A549 (cell line): ENCODE results near the gene IPO4. TPM values are rescaled to one million over a fixed set of nuclear protein-coding genes. Genes with fewer than 3 reads are reported as not detected.

Source experiments
- ATAC-seq, 2 experiments: fragments of 200-7000 bp in 1 of 2; fragments of >200 bp in 1 of 2; cut with Nextera tagmentation in 1 of 2; cut with Tn5 transposase in 1 of 2; 3 replicates each; pipeline versions ENCODE4 v1.8.0 to v1.9.1; 2018 to 2020; ENCODE audit warnings: mild to moderate bottlenecking in 1 of 2, moderate library complexity in 1 of 2
- CTCF ChIA-PET: fragments of 300-600 bp; sonication (Branson Sonifier 250); formaldehyde crosslinking; extraction: SDS; loops from one replicate; lab custom pipeline; 2021; ENCODE audit warnings: antibody characterized with exemption, inconsistent platforms; lab: Yijun Ruan, JAX
- POLR2A ChIA-PET: fragments of 350-600 bp; formaldehyde crosslinking; extraction: SDS; loops from one replicate; lab custom pipeline; 2021; ENCODE audit warnings: antibody characterized with exemption, inconsistent platforms; lab: Yijun Ruan, JAX
- DNase-seq, 2 experiments: peaks; one replicate each; pipeline versions ENCODE4 v3.0.0 to v3.0.0-alpha.2; 2011 to 2016; ENCODE audit warnings: low read depth in 1 of 2, low spot score in 1 of 2
- FAIRE-seq: peaks from 2 replicates; lab custom pipeline; 2011; peaks lifted over from hg19 to GRCh38; lab: Jason Lieb, UNC
- H3K27ac ChIP-seq, 2 experiments: fragments of >200 bp; sonication (Bioruptor Twin); formaldehyde crosslinking; 3 replicates each; pipeline ENCODE4 v1.5.1; 2016 to 2017
- H3K4me1 ChIP-seq: fragments of >200 bp; sonication (Bioruptor Twin); formaldehyde crosslinking; 3 replicates; pipeline ENCODE4 v1.6.1; 2016
- H3K4me2 ChIP-seq: fragments of >200 bp; sonication (Bioruptor Twin); formaldehyde crosslinking; 3 replicates; pipeline ENCODE4 v1.6.1; 2016
- H3K4me3 ChIP-seq: fragments of >200 bp; sonication (Bioruptor Twin); formaldehyde crosslinking; 3 replicates; pipeline ENCODE4 v1.5.1; 2016
- H3K9me3 ChIP-seq: fragments of >200 bp; sonication (Bioruptor Twin); formaldehyde crosslinking; 3 replicates; pipeline ENCODE4 v1.6.1; 2016
- BCL3 ChIP-seq: fragments of >200 bp; sonication (Bioruptor Twin); formaldehyde crosslinking; IDR thresholded peaks from 3 replicates; pipeline ENCODE4 v1.6.1; 2016
- CBX8 ChIP-seq: fragments of 200-600 bp; sonication (generic); IDR thresholded peaks from 2 replicates; pipeline ENCODE4 v1.6.1; 2016
- CEBPB ChIP-seq, 2 experiments: fragments of >200 bp in 1 of 2; sonication (Bioruptor Twin) in 1 of 2; formaldehyde crosslinking in 1 of 2; IDR thresholded peaks; 2 replicates each; pipeline ENCODE4 v1.6.1; 2012 to 2016
- CHD4 ChIP-seq: fragments of 200-600 bp; sonication (generic); IDR thresholded peaks from 2 replicates; pipeline ENCODE4 v1.6.1; 2016; ENCODE audit warnings: antibody characterized with exemption, mild to moderate bottlenecking, borderline replicate concordance
- EHMT2 ChIP-seq: fragments of 200-600 bp; sonication (generic); IDR thresholded peaks from 2 replicates; pipeline ENCODE4 v1.6.1; 2016; ENCODE audit warnings: antibody characterized with exemption, low read depth, mild to moderate bottlenecking, moderate library complexity
- ELK1 ChIP-seq: fragments of 150-350 bp; IDR thresholded peaks from 2 replicates; pipeline ENCODE4 v1.6.1; 2014; ENCODE audit warnings: low read depth, mild to moderate bottlenecking, low read length
- ESRRA ChIP-seq: fragments of 150-350 bp; IDR thresholded peaks from 2 replicates; pipeline ENCODE4 v1.6.1; 2014; ENCODE audit warnings: mild to moderate bottlenecking, low read length, borderline replicate concordance
- FOSB ChIP-seq: fragments of 250-450 bp; sonication (Bioruptor Pico); IDR thresholded peaks from 2 replicates; pipeline ENCODE4 v1.5.0; 2020; ENCODE audit warnings: mild to moderate bottlenecking, moderate library complexity
- FOXS1 ChIP-seq: fragments of 250-450 bp; sonication (Bioruptor Pico); IDR thresholded peaks from 2 replicates; pipeline ENCODE4 v1.5.0; 2020; ENCODE audit warnings: mild to moderate bottlenecking, moderate library complexity
- GATA3 ChIP-seq: IDR thresholded peaks from 2 replicates; pipeline ENCODE4 v1.6.1; 2012; ENCODE audit warnings: borderline replicate concordance
- HDAC2 ChIP-seq: fragments of 200-600 bp; sonication (generic); IDR thresholded peaks from 2 replicates; pipeline ENCODE4 v1.6.1; 2016
- HES2 ChIP-seq: fragments of >200 bp; sonication (Bioruptor Twin); formaldehyde crosslinking; IDR thresholded peaks from 2 replicates; pipeline ENCODE4 v1.6.1; 2016
- HEYL ChIP-seq: fragments of 250-450 bp; sonication (Bioruptor Pico); IDR thresholded peaks from 2 replicates; pipeline ENCODE4 v1.8.0; 2021; ENCODE audit warnings: mild to moderate bottlenecking, moderate library complexity
- HOXB13 ChIP-seq: fragments of 250-450 bp; sonication (Bioruptor Pico); IDR thresholded peaks from 2 replicates; pipeline ENCODE4 v1.5.0; 2020; ENCODE audit warnings: low read depth, mild to moderate bottlenecking, moderate library complexity
- HOXB5 ChIP-seq: fragments of 250-450 bp; sonication (Bioruptor Pico); IDR thresholded peaks from 2 replicates; pipeline ENCODE4 v1.5.0; 2020; ENCODE audit warnings: mild to moderate bottlenecking, moderate library complexity
- JUNB ChIP-seq: fragments of >200 bp; sonication (Bioruptor Twin); formaldehyde crosslinking; IDR thresholded peaks from 2 replicates; pipeline ENCODE4 v1.6.1; 2016
- KDM1A ChIP-seq: fragments of 200-600 bp; sonication (generic); IDR thresholded peaks from 2 replicates; pipeline ENCODE4 v1.6.1; 2016; ENCODE audit warnings: low read depth, mild to moderate bottlenecking
- KDM5A ChIP-seq: fragments of 200-600 bp; sonication (generic); IDR thresholded peaks from 2 replicates; pipeline ENCODE4 v1.6.1; 2016; ENCODE audit warnings: antibody characterized with exemption, mild to moderate bottlenecking
- MAZ ChIP-seq: fragments of 150-350 bp; IDR thresholded peaks from 2 replicates; pipeline ENCODE4 v1.6.1; 2014; ENCODE audit warnings: antibody characterized with exemption, low read depth, low read length, borderline replicate concordance
- NFE2L2 ChIP-seq: fragments of 150-350 bp; conservative IDR thresholded peaks from 2 replicates; pipeline ENCODE4 v1.6.1; 2014; ENCODE audit warnings: low read length
- NPAS2 ChIP-seq: fragments of 250-450 bp; sonication (Bioruptor Pico); IDR thresholded peaks from 2 replicates; pipeline ENCODE4 v1.8.0; 2022; ENCODE audit warnings: mild to moderate bottlenecking, moderate library complexity, borderline replicate concordance
- PHF8 ChIP-seq: fragments of 200-600 bp; sonication (generic); IDR thresholded peaks from 2 replicates; pipeline ENCODE4 v1.6.1; 2016; ENCODE audit warnings: low read depth, mild to moderate bottlenecking, antibody characterized with exemption, moderate library complexity, borderline replicate concordance
- POLR2A ChIP-seq: IDR thresholded peaks from 2 replicates; pipeline ENCODE4 v1.6.1; 2012; ENCODE audit warnings: mild to moderate bottlenecking, low read length
- POLR2AphosphoS2 ChIP-seq: conservative IDR thresholded peaks from 2 replicates; pipeline ENCODE4 v1.6.1; 2012; ENCODE audit warnings: low read length, improper control_type of control experiment, inconsistent platforms
- RAD21 ChIP-seq, 2 experiments: fragments of >200 bp in 1 of 2; sonication (Bioruptor Twin) in 1 of 2; formaldehyde crosslinking in 1 of 2; IDR thresholded peaks in 1 of 2; conservative IDR thresholded peaks in 1 of 2; 2 replicates in 1 of 2; 3 replicates in 1 of 2; pipeline ENCODE4 v1.6.1; 2012 to 2018; ENCODE audit warnings: inconsistent platforms in 1 of 2
- RCOR1 ChIP-seq: fragments of 150-350 bp; IDR thresholded peaks from 2 replicates; pipeline ENCODE4 v1.6.1; 2014; ENCODE audit warnings: antibody characterized with exemption, low read length, low read depth
- RNF2 ChIP-seq: fragments of 200-600 bp; sonication (generic); IDR thresholded peaks from 2 replicates; pipeline ENCODE4 v1.6.1; 2016; ENCODE audit warnings: low read depth, mild to moderate bottlenecking, antibody characterized with exemption, moderate library complexity, borderline replicate concordance
- SMC3 ChIP-seq: fragments of >200 bp; sonication (Bioruptor Twin); formaldehyde crosslinking; IDR thresholded peaks from 3 replicates; pipeline ENCODE4 v1.6.1; 2018; ENCODE audit warnings: inconsistent platforms
- ZC3H11A ChIP-seq: fragments of 450-650 bp; IDR thresholded peaks from 2 replicates; pipeline ENCODE4 v1.6.1; 2014; ENCODE audit warnings: antibody characterized with exemption, mild to moderate bottlenecking
- ZFP36 ChIP-seq: fragments of 450-650 bp; IDR thresholded peaks from 2 replicates; pipeline ENCODE4 v1.6.1; 2014; ENCODE audit warnings: borderline replicate concordance; ENCODE audit not compliant: partially characterized antibody
- ZNF302 ChIP-seq: fragments of 250-450 bp; sonication (Bioruptor Pico); IDR thresholded peaks from 2 replicates; pipeline ENCODE4 v1.9.0; 2021; ENCODE audit warnings: inconsistent platforms, mild to moderate bottlenecking, moderate library complexity
- ZSCAN20 ChIP-seq: fragments of 250-450 bp; sonication (Bioruptor Pico); IDR thresholded peaks from 2 replicates; pipeline ENCODE4 v1.8.0; 2022; ENCODE audit warnings: mild to moderate bottlenecking, moderate library complexity
- WGBS: methylation state at CpG from one replicate; pipeline ENCODE4 v1.1.6; 2017; ENCODE audit errors: missing lambda C conversion rate; 5-methylcytosine and 5-hydroxymethylcytosine counted together
- polyA plus RNA-seq, 4 experiments: library from polyadenylated mRNA; depleted of rRNA in 3 of 4; stranded (reverse); fragments of >200 nt; fragmentation: RNase III in 1 of 4; extraction: RNeasy Plus Mini Kit Qiagen cat#74134 plus additional on column Dnase treatment in 1 of 4; gene quantifications; 2 replicates in 3 of 4; 3 replicates in 1 of 4; pipeline ENCODE4 v1.2.3, GENCODE V29; 2011 to 2017

IPO4 gene
- polyA plus RNA-seq, 2 of the 4 experiments (the other 2 are of a cell fraction): 37.1 to 91.7 TPM

GRCh38 chr14:24211311-24211710, 22.7 kb upstream of the IPO4 start:
- Histone ChIP-seq H3K4me3 (no peak overlapping the region), H3K4me2 (no peak overlapping the region; the same call in 2 of the 3 replicates), H3K4me1 (peaks cover 24% of the 10 kb centered on the region), H3K9me3 (no peaks in the 10 kb centered on the region), H3K27ac (no peak overlapping the region)
- FAIRE-seq (no peak), ATAC-seq (no peak), DNase-seq (no peak)
- 95% methylated on average over 6 of the region's 6 CpGs for WGBS
- CTCF ChIA-PET: interaction anchor here (0.7 to 1.5 kb wide), 4 partner anchors 9 to 85 kb away, joined by 3 to 4 read pairs (median 4); partner anchors contain the start of gene TM9SF1
- POLR2A ChIA-PET: interaction anchor here (1.5 kb wide), 1 partner anchor 16 kb away, joined by 6 read pairs; the partner anchor contains the start of gene TM9SF1
- no peak for TF ChIP-seq FOSB (CRISPR knock-in tag)
- TF ChIP-seq KDM1A: no peak
- TF ChIP-seq HES2: no peak
- TF ChIP-seq POLR2AphosphoS2: no peak
- no peak for TF ChIP-seq EHMT2
- TF ChIP-seq ELK1: no peak
- TF ChIP-seq CEBPB (IDR thresholded peaks at IDR 0.05): no peak
- no peak for TF ChIP-seq ZNF302 (CRISPR knock-in tag)
- no peak for TF ChIP-seq NPAS2 (CRISPR knock-in tag)
- TF ChIP-seq HDAC2: no peak
- TF ChIP-seq KDM5A: no peak
- no peak for TF ChIP-seq RCOR1
- TF ChIP-seq GATA3: no peak
- TF ChIP-seq FOXS1 (CRISPR knock-in tag): no peak
- no peak for TF ChIP-seq CHD4
- TF ChIP-seq JUNB: no peak
- no peak for TF ChIP-seq CBX8
- TF ChIP-seq PHF8: no peak

GRCh38 chr14:24207625-24208024, 19.0 kb upstream of the IPO4 start:
- FAIRE-seq (no peak), ATAC-seq (no peak), DNase-seq (no peak)
- Histone ChIP-seq H3K4me1 (peaks cover 5% of the 10 kb centered on the region; the same call in 1 of the 3 replicates), H3K4me2 (no peak overlapping the region), H3K9me3 (no peaks in the 10 kb centered on the region), H3K27ac (no peak overlapping the region), H3K4me3 (no peak overlapping the region)
- TF ChIP-seq POLR2A: no peak
- TF ChIP-seq BCL3: no peak
- no peak for TF ChIP-seq ESRRA
- TF ChIP-seq HOXB13 (CRISPR knock-in tag): no peak
- no peak for TF ChIP-seq SMC3
- TF ChIP-seq ZSCAN20: no peak
- TF ChIP-seq GATA3: no peak
- TF ChIP-seq HEYL (CRISPR knock-in tag): no peak
- no peak for TF ChIP-seq RNF2
- TF ChIP-seq NFE2L2: no peak
- TF ChIP-seq FOXS1 (CRISPR knock-in tag): no peak
- TF ChIP-seq ZFP36: no peak
- TF ChIP-seq HOXB5 (CRISPR knock-in tag): no peak
- TF ChIP-seq HDAC2: no peak
- TF ChIP-seq RAD21 (conservative IDR thresholded peaks at IDR 0.05 in 1 of 2, IDR thresholded peaks at IDR 0.05 in 1 of 2): no peak
- TF ChIP-seq CBX8: no peak
- no peak for TF ChIP-seq ZC3H11A
- TF ChIP-seq MAZ: no peak
- WGBS: 96% methylated on average over 2 of the region's 2 CpGs
- CTCF ChIA-PET: interaction anchor here (2.4 kb wide), 1 partner anchor 35 kb away, joined by 7 read pairs; the partner anchor contains the start of gene TINF2
- POLR2A ChIA-PET: no interaction called here
